Measurements from ENCODE around the gene FCER1G. TPM values are rescaled to one million over a fixed set of nuclear protein-coding genes. Genes with fewer than 3 reads are reported as not detected.
A peak's percentile ranks its signal among the peaks of the same experiment; 100 is the strongest.

Gene FCER1G
- total and polyA plus RNA-seq, 2 of the 8 experiments (the other 6 are each of a cell fraction or from before 2014, with no cell fraction given) = 1.6 TPM; not detected in 1

GRCh38 chr1:161227196-161227871 lies 12.2 kb downstream of the FCER1G start (continued):
- TF ChIP-seq CHD7 (IDR thresholded peaks at IDR 0.05; ENCODE audit: insufficient replicate concordance, low read length) (no peak), YY1 (IDR thresholded peaks at IDR 0.05; ENCODE audit: low read depth, low read length) (peak; percentile 65; the same call in 1 of the 2 replicates), SUZ12 (IDR thresholded peaks at IDR 0.05; ENCODE audit: low read length) (no peak), SIN3A (conservative IDR thresholded peaks at IDR 0.05 in 1 of 2, IDR thresholded peaks at IDR 0.05 in 1 of 2; ENCODE audit: low read depth in 1 of 2, low read length in 2 of 2) (0 out of 4 replicates have a peak, but pooled peaks of 1 of the 2 experiments have one; percentile 40), HDAC6 (IDR thresholded peaks at IDR 0.05; ENCODE audit: low read depth, low read length) (no peak), EP300 (IDR thresholded peaks at IDR 0.05; ENCODE audit: borderline replicate concordance in 1 of 2, low read depth in 2 of 2, low read length in 2 of 2) (no peak), SAP30 (IDR thresholded peaks at IDR 0.05; ENCODE audit: insufficient read depth, insufficient replicate concordance, low read length) (no peak), CBX5 (IDR thresholded peaks at IDR 0.05; ENCODE audit: low read depth, low read length) (no peak), GABPA (IDR thresholded peaks at IDR 0.05; ENCODE audit: borderline replicate concordance, insufficient read depth, low read length) (no peak)
